Astrocyte (in vitro differentiated cells and primary cell): Measurements from ENCODE around the gene SCAP. TPM values are rescaled to one million over a fixed set of nuclear protein-coding genes. Genes with fewer than 3 reads are reported as not detected.

ENCODE experiments used
- DNase-seq: peaks from one replicate; pipeline ENCODE4 v3.0.0-alpha.2; 2010; ENCODE audit warnings: low read depth
- FAIRE-seq: peaks from 2 replicates; lab custom pipeline; 2011; peaks lifted over from hg19 to GRCh38; lab: Jason Lieb, UNC
- H2AFZ ChIP-seq: 2 replicates; pipeline ENCODE4 v1.6.0; 2012; ENCODE audit warnings: low read depth, low read length, inconsistent platforms
- H3K27ac ChIP-seq: 2 replicates; pipeline ENCODE4 v1.5.1; 2011; ENCODE audit warnings: low read depth, low read length, inconsistent platforms
- H3K27me3 ChIP-seq: 2 replicates; pipeline ENCODE4 v1.6.0; 2011; ENCODE audit warnings: low read length, inconsistent platforms; ENCODE audit not compliant: insufficient read depth
- H3K36me3 ChIP-seq: 2 replicates; pipeline ENCODE4 v1.5.1; 2011; ENCODE audit warnings: low read length, inconsistent platforms; ENCODE audit not compliant: insufficient read depth
- H3K4me1 ChIP-seq: 2 replicates; pipeline ENCODE4 v1.5.1; 2011; ENCODE audit warnings: low read length, inconsistent platforms; ENCODE audit not compliant: insufficient read depth
- H3K4me2 ChIP-seq: 2 replicates; pipeline ENCODE4 v1.6.0; 2012; ENCODE audit warnings: low read length, inconsistent platforms
- H3K4me3 ChIP-seq: 2 replicates; pipeline ENCODE4 v1.5.1; 2011; ENCODE audit warnings: low read depth, mild to moderate bottlenecking, low read length, inconsistent platforms; ENCODE audit not compliant: insufficient read depth
- H3K79me2 ChIP-seq: 2 replicates; pipeline ENCODE4 v1.6.0; 2012; ENCODE audit warnings: mild to moderate bottlenecking, low read length, inconsistent platforms; ENCODE audit not compliant: insufficient read depth
- H3K9ac ChIP-seq: 2 replicates; pipeline ENCODE4 v1.6.0; 2012; ENCODE audit warnings: mild to moderate bottlenecking, low read length, inconsistent platforms
- H3K9me3 ChIP-seq: 2 replicates; pipeline ENCODE4 v1.5.1; 2012; ENCODE audit warnings: low read depth, mild to moderate bottlenecking, low read length, inconsistent platforms; ENCODE audit not compliant: insufficient read depth
- H4K20me1 ChIP-seq: 2 replicates; pipeline ENCODE4 v1.6.0; 2012; ENCODE audit warnings: low read length, inconsistent platforms; ENCODE audit not compliant: insufficient read depth
- H3K27ac Mint-ChIP-seq: one replicate; pipeline ENCODE4 v1.8.0; 2021; ENCODE audit warnings: mild to moderate bottlenecking, mixed read lengths; ENCODE audit not compliant: unreplicated experiment
- H3K27me3 Mint-ChIP-seq: one replicate; pipeline ENCODE4 v1.8.0; 2021; ENCODE audit warnings: low read depth, mixed read lengths; ENCODE audit not compliant: unreplicated experiment
- H3K36me3 Mint-ChIP-seq: one replicate; pipeline ENCODE4 v1.8.0; 2021; ENCODE audit warnings: low read depth, mixed read lengths; ENCODE audit not compliant: unreplicated experiment
- H3K4me1 Mint-ChIP-seq: one replicate; pipeline ENCODE4 v1.8.0; 2021; ENCODE audit warnings: low read depth, mixed read lengths; ENCODE audit not compliant: unreplicated experiment
- H3K4me3 Mint-ChIP-seq: one replicate; pipeline ENCODE4 v1.8.0; 2021; ENCODE audit warnings: mild to moderate bottlenecking, moderate library complexity, mixed read lengths; ENCODE audit not compliant: unreplicated experiment
- H3K9me3 Mint-ChIP-seq: one replicate; pipeline ENCODE4 v1.8.0; 2021; ENCODE audit warnings: mild to moderate bottlenecking, mixed read lengths; ENCODE audit not compliant: unreplicated experiment
- CTCF ChIP-seq: IDR thresholded peaks from 2 replicates; pipeline ENCODE4 v1.5.1; 2011; ENCODE audit warnings: low read depth, mild to moderate bottlenecking, inconsistent platforms, low read length, moderate library complexity; ENCODE audit not compliant: insufficient read depth
- EZH2 ChIP-seq: IDR thresholded peaks from 2 replicates; pipeline ENCODE4 v1.6.1; 2012; ENCODE audit warnings: mild to moderate bottlenecking, low read length, inconsistent platforms; ENCODE audit not compliant: insufficient read depth
- total RNA-seq: library from RNA; stranded (reverse); gene quantifications from 2 replicates; pipeline ENCODE4 v1.2.1, GENCODE V29; 2021

The SCAP gene
- total RNA-seq, 1 donor from 2014 or later, result 47.9 TPM

- no peak for FAIRE-seq
Observed at GRCh38 chr3:47381317-47382157, 94.2 kb downstream of the SCAP start.

DNA sequence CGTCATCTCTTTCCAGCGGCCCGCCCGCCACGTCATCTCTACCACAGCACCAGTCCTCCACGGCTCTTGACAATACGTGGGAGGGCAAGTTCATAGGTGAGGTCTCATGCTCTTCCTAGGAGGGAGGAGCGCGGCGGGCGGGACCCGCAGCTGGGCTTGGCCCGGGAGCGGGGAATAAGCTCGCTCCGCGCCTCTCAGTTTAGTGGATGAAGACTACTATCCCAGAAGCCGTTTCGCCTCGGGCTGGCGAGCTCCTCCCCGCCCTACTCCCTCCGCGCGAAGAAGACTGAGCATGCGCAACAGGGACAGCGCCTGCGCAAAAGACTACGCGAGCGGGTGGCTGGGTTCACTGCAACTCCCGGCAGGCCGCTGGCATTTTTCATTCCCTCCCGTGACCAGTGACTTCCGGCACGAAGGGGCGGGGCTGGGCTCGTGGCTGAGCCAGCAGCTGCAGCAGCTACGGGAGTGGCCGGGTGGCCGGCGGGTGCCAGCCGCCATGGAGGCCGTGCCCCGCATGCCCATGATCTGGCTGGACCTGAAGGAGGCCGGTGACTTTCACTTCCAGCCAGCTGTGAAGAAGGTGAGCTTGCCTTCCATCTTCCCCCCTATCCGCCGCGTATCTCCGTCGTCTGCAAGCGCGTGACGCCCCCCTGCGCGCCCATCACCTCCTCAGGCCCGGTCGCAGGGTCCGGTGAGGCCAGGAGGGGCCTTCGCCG lies 95.0 kb downstream of the SCAP start, which contains the start of gene PTPN23:
Gene PTPN23 (plus strand): TSS at position 421 of the 716 bp plus-strand sequence. CDS start 76 bp downstream, at position 497.
- no peaks in the 10 kb centered on the region for H3K27me3 Mint-ChIP-seq

More at GRCh38 chr3:47381317-47382157, 94.2 kb downstream of the SCAP start:
- Histone ChIP-seq H3K4me1 (peaks cover 13% of the 10 kb centered on the region), H3K27me3 (no peaks in the 10 kb centered on the region), H2AFZ (peak overlapping the region; percentile 80), H4K20me1 (peaks cover 46% of the 10 kb centered on the region), H3K79me2 (peaks cover 71% of the 10 kb centered on the region), H3K9ac (peak overlapping the region; percentile 96), H3K4me2 (peak overlapping the region; percentile 93), H3K9me3 (no peaks in the 10 kb centered on the region), H3K4me3 (peak overlapping the region; percentile 91), H3K27ac (peak overlapping the region; percentile 92), H3K36me3 (no peaks in the 10 kb centered on the region)
- peaks cover 13% of the 10 kb centered on the region for H3K4me1 Mint-ChIP-seq
- H3K9me3 Mint-ChIP-seq, result no peaks in the 10 kb centered on the region
- H3K27me3 Mint-ChIP-seq, result no peaks in the 10 kb centered on the region
- peaks cover 3% of the 10 kb centered on the region for H3K36me3 Mint-ChIP-seq
- DNase-seq, result peak; percentile 73
- H3K27ac Mint-ChIP-seq, result peak overlapping the region; percentile 100
- no peak for TF ChIP-seq EZH2
- no peak for TF ChIP-seq CTCF
- peak overlapping the region; percentile 100 for H3K4me3 Mint-ChIP-seq

More for the DNA sequence above, 95.0 kb downstream of the SCAP start, which contains the start of gene PTPN23:
- Histone ChIP-seq H3K27me3 (no peaks in the 10 kb centered on the region), H3K79me2 (peaks cover 63% of the 10 kb centered on the region), H3K4me3 (peak within 1 kb of the TSS; percentile 91), H4K20me1 (peaks cover 38% of the 10 kb centered on the region), H3K9me3 (no peaks in the 10 kb centered on the region), H3K9ac (peak within 1 kb of the TSS; percentile 96), H3K4me1 (peaks cover 13% of the 10 kb centered on the region), H3K27ac (peak within 1 kb of the TSS; percentile 92), H3K4me2 (peak within 1 kb of the TSS; percentile 93), H3K36me3 (no peaks in the 10 kb centered on the region), H2AFZ (peak within 1 kb of the TSS; percentile 80)
- peak within 1 kb of the TSS; percentile 100 for H3K4me3 Mint-ChIP-seq
- no peaks in the 10 kb centered on the region for H3K9me3 Mint-ChIP-seq
- H3K4me1 Mint-ChIP-seq, result peaks cover 13% of the 10 kb centered on the region
- FAIRE-seq, result no peak
- no peak for TF ChIP-seq CTCF
- no peak for TF ChIP-seq EZH2
- peak within 1 kb of the TSS; percentile 100 for H3K27ac Mint-ChIP-seq
- DNase-seq, result peak; percentile 95
- H3K36me3 Mint-ChIP-seq, result peaks cover 3% of the 10 kb centered on the region
